Omental fat pad (tissue), 4 donors: ENCODE measurements around the gene OLFML1. TPM values are rescaled to one million over a fixed set of nuclear protein-coding genes. Genes with fewer than 3 reads are reported as not detected.
"Not testable (repeated sequence)": the region's sequence is repeated elsewhere in the genome, so short reads cannot be mapped to it uniquely, and the experiment has no call there.

Experiments used
- ATAC-seq: fragments of 150-250 bp; one replicate; pipeline ENCODE4 v1.9.1; 2016; ENCODE audit warnings: mild to moderate bottlenecking, moderate library complexity; ENCODE audit not compliant: low FRiP score
- DNase-seq: peaks from one replicate; pipeline ENCODE4 v3.0.0-alpha.2; 2019; ENCODE audit warnings: low spot score
- CTCF ChIP-seq, 3 donors: fragments of 450-650 bp; IDR thresholded peaks; one replicate each; pipeline ENCODE4 v1.5.1; 2016 to 2017; ENCODE audit warnings: antibody characterized with exemption in 3 of 3, mild to moderate bottlenecking in 3 of 3, moderate library complexity in 2 of 3
- total RNA-seq, 4 donors: library from RNA; depleted of rRNA; stranded (reverse); fragments of >200 nt; gene quantifications; one replicate each; pipeline ENCODE4 v1.1.0, GENCODE V29; 2016

OLFML1 gene
- total RNA-seq, 4 donors from 2014 or later, result 6.5 to 40.7 (median 13.4) TPM

- ATAC-seq (no peak), DNase-seq (no peak)
- TF ChIP-seq CTCF (IDR thresholded peaks at IDR 0.05), result no peak
Observed at GRCh38 chr11:7515447-7515886, 30.2 kb downstream of the OLFML1 start.

- no peak for ATAC-seq
- no peak for DNase-seq
- no peak for TF ChIP-seq CTCF (IDR thresholded peaks at IDR 0.05)
Observed at GRCh38 chr11:7516475-7516874, 31.2 kb downstream of the OLFML1 start.

- DNase-seq, result not testable (repeated sequence)
Observed at GRCh38 chr11:7517743-7518142, 32.4 kb downstream of the OLFML1 start.

GRCh38 chr11:7518811-7519562 lies 33.7 kb downstream of the OLFML1 start:
- ATAC-seq (no peak), DNase-seq (no peak)
- no peak for TF ChIP-seq CTCF (IDR thresholded peaks at IDR 0.05)

More at GRCh38 chr11:7517743-7518142, 32.4 kb downstream of the OLFML1 start:
- ATAC-seq, result not testable (repeated sequence)

- TF ChIP-seq CTCF (IDR thresholded peaks at IDR 0.05), result no peak
- ATAC-seq, result no peak
- DNase-seq, result no peak
Observed at GRCh38 chr11:7520011-7520942, 35.0 kb downstream of the OLFML1 start.

- no peak for TF ChIP-seq CTCF (IDR thresholded peaks at IDR 0.05)
- ATAC-seq, result no peak
Observed at GRCh38 chr11:7520981-7521487, 35.7 kb downstream of the OLFML1 start.

GRCh38 chr11:7522121-7522520 lies 36.8 kb downstream of the OLFML1 start:
- TF ChIP-seq CTCF (IDR thresholded peaks at IDR 0.05), result no peak
- DNase-seq, result no peak
- ATAC-seq, result no peak

More at GRCh38 chr11:7520981-7521487, 35.7 kb downstream of the OLFML1 start:
- DNase-seq, result no peak
